OCI-LY3 (cell line): Measurements from ENCODE around the gene SPOP.
A peak's percentile ranks its signal among the peaks of the same experiment; 100 is the strongest.

Experiments used
- H2AFZ ChIP-seq: fragments of 200-600, 300-600 bp; shearing (Covaris generic); 2 replicates; pipeline ENCODE4 v1.6.0; 2014; ENCODE audit warnings: antibody characterized with exemption, low read depth, low read length
- H3K27ac ChIP-seq: fragments of 200-600, 300-600 bp; sonication (generic); 2 replicates; pipeline ENCODE4 v1.5.1; 2014; ENCODE audit warnings: mild to moderate bottlenecking, low read length, moderate library complexity, mixed read lengths
- H3K27me3 ChIP-seq: fragments of 200-600, 300-600 bp; sonication (generic); 2 replicates; pipeline ENCODE4 v1.6.1; 2014; ENCODE audit warnings: low read depth, low read length, mixed read lengths
- H3K36me3 ChIP-seq: fragments of 200-600, 300-600 bp; sonication (generic); replicated peaks from 2 replicates; pipeline ENCODE3; 2014; ENCODE audit warnings: low read depth, low read length, mixed read lengths
- H3K4me1 ChIP-seq: fragments of 300-600, 200-600 bp; sonication (generic); 2 replicates; pipeline ENCODE4 v1.6.1; 2014; ENCODE audit warnings: low read length, mixed read lengths
- H3K4me2 ChIP-seq: fragments of 200-600, 300-600 bp; sonication (generic); 2 replicates; pipeline ENCODE4 v1.6.1; 2014; ENCODE audit warnings: low read length, mixed read lengths
- H3K4me3 ChIP-seq: fragments of 300-600, 200-600 bp; sonication (generic); 2 replicates; pipeline ENCODE4 v1.5.1; 2014; ENCODE audit warnings: antibody characterized with exemption, mild to moderate bottlenecking, low read length, moderate library complexity
- H3K79me2 ChIP-seq: fragments of 300-600, 200-600 bp; shearing (Covaris generic); 2 replicates; pipeline ENCODE4 v1.6.1; 2014; ENCODE audit warnings: mild to moderate bottlenecking, low read length, mixed read lengths
- H3K9ac ChIP-seq: fragments of 300-600, 200-600 bp; shearing (Covaris generic); 2 replicates; pipeline ENCODE4 v1.6.0; 2014; ENCODE audit warnings: mild to moderate bottlenecking, low read length, moderate library complexity
- H3K9me3 ChIP-seq: fragments of 200-600, 300-600 bp; shearing (Covaris generic); 2 replicates; pipeline ENCODE4 v1.6.1; 2014; ENCODE audit warnings: low read length, mixed read lengths; ENCODE audit not compliant: insufficient read depth
- H4K20me1 ChIP-seq: fragments of 200-600, 300-600 bp; sonication (generic); 2 replicates; pipeline ENCODE4 v1.6.1; 2016; ENCODE audit warnings: low read length, mixed read lengths; ENCODE audit not compliant: insufficient read depth
- EZH2phosphoT487 ChIP-seq: fragments of 200-600 bp; shearing (Covaris generic); IDR thresholded peaks from 2 replicates; pipeline ENCODE4 v1.6.1; 2018; ENCODE audit warnings: antibody characterized with exemption, mixed run types, low read depth
- TF ChIP-seq, protein P1 (sequence below): fragments of 200-600, 300-600 bp; sonication (generic); IDR thresholded peaks from 2 replicates; pipeline ENCODE4 v1.5.1; 2014; ENCODE audit warnings: antibody characterized with exemption, low read length, low read depth

The SPOP gene

DNA sequence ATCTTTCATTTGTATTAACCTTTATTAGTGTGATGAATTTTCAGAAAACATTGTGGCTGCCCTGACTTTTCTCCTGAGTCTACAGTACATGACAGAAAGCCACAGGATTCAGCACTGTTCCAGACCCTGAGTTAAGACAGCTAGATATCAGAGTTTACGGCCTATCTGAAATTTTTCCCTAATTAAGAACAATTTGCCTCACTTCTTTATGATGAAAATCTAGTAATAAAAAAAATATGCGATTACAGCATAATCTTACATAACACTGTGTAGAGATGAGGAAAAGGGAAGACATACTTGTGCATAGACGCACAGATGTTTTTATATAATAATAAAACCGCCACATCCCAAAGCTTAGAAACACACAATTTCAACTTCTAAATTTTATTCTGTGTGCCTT, 7.3 kb downstream of the SPOP start:
- Histone ChIP-seq H3K4me3 (no peak overlapping the region), H3K4me1 (peaks cover 6% of the 10 kb centered on the region), H3K4me2 (no peak overlapping the region), H3K27me3 (no peaks in the 10 kb centered on the region), H3K36me3 (peaks cover 11% of the 10 kb centered on the region), H3K27ac (no peak overlapping the region), H3K9ac (no peak overlapping the region), H3K79me2 (peaks cover 75% of the 10 kb centered on the region), H2AFZ (no peak overlapping the region), H3K9me3 (no peaks in the 10 kb centered on the region), H4K20me1 (peaks cover 39% of the 10 kb centered on the region)
- no peak for TF ChIP-seq EZH2phosphoT487
- TF ChIP-seq, protein P1, sequence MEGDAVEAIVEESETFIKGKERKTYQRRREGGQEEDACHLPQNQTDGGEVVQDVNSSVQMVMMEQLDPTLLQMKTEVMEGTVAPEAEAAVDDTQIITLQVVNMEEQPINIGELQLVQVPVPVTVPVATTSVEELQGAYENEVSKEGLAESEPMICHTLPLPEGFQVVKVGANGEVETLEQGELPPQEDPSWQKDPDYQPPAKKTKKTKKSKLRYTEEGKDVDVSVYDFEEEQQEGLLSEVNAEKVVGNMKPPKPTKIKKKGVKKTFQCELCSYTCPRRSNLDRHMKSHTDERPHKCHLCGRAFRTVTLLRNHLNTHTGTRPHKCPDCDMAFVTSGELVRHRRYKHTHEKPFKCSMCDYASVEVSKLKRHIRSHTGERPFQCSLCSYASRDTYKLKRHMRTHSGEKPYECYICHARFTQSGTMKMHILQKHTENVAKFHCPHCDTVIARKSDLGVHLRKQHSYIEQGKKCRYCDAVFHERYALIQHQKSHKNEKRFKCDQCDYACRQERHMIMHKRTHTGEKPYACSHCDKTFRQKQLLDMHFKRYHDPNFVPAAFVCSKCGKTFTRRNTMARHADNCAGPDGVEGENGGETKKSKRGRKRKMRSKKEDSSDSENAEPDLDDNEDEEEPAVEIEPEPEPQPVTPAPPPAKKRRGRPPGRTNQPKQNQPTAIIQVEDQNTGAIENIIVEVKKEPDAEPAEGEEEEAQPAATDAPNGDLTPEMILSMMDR, result no peak

DNA sequence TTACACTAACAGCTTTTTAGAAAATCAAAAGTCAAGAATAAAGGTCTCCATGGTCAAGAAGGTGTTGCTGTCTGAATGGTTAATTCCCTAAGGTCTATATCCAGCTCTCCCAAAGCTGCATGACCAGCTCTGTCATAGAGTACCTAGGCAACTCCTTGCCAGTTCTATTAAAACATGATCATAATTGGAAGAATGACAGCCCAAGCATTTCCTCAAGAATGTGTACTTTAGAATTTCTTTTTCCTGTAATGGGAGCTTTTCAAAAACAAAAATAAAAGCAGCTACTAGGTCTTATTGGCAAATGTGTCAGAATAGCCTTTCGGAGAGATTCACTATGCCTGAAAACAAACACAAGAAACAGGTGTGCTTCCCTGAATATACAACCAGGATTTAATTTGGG, 7.9 kb downstream of the SPOP start:
- Histone ChIP-seq H3K27ac (no peak overlapping the region), H3K4me1 (peaks cover 2% of the 10 kb centered on the region), H3K4me2 (no peak overlapping the region), H2AFZ (no peak overlapping the region), H3K9me3 (no peaks in the 10 kb centered on the region), H3K4me3 (no peak overlapping the region), H4K20me1 (peaks cover 35% of the 10 kb centered on the region), H3K9ac (no peak overlapping the region), H3K36me3 (peaks cover 5% of the 10 kb centered on the region), H3K79me2 (peaks cover 68% of the 10 kb centered on the region), H3K27me3 (no peaks in the 10 kb centered on the region)
- TF ChIP-seq EZH2phosphoT487, result no peak
- TF ChIP-seq, protein P1, result no peak

DNA sequence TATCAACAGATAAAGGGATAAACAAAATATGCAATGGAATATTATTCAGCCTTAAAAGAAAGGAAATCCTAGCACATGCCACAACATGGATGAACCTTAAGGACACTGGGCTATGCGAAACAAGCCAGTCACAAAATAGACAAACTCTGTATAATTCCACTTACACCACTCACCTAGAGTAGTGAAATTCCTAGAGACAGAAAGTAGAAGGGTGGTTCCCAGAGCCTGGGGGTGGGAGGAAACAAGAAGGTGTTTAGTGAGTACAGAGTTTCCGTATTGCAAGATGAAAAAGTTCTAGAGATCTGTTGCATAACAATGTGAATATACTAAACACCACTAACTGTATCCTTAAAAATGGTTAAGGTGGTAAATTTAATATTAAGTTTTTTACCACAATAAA, 10.0 kb downstream of the SPOP start:
- no peaks in the 10 kb centered on the region for H3K27me3 ChIP-seq
- no peaks in the 10 kb centered on the region for H3K9me3 ChIP-seq
- H3K79me2 ChIP-seq, result peaks cover 68% of the 10 kb centered on the region
- no peak overlapping the region for H3K4me2 ChIP-seq
- no peak overlapping the region for H3K4me3 ChIP-seq
- H4K20me1 ChIP-seq, result peaks cover 44% of the 10 kb centered on the region
- no peak overlapping the region for H3K27ac ChIP-seq
- H2AFZ ChIP-seq, result no peak overlapping the region
- no peak for TF ChIP-seq EZH2phosphoT487
- TF ChIP-seq, protein P1, result no peak
- H3K9ac ChIP-seq, result no peak overlapping the region
- H3K36me3 ChIP-seq, result peaks cover 2% of the 10 kb centered on the region
- H3K4me1 ChIP-seq, result peaks cover 8% of the 10 kb centered on the region

DNA sequence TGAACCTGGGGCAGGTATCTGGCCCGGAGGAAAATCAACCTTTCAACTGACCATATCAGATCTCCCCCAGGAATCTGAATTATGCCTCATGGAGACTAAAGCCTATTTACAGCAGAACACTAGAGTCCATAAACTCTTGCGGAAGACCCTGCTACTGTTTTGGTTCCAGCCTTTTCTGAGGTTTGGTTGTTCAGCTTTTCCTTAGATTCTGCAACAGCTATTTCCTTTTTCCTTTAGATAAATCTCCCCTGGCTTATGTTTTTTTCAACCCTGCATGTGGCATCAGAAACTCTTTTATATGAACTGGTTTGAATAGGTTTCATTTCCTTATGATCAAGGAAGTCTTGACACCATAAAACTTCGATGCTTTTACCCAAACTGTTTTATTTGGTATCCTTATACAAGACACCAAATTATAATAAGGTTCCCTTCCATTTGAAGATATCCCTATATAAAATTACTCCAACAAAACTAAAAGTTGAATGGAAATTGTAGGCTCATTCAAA, 13.1 kb downstream of the SPOP start:
- no peak overlapping the region for H3K4me3 ChIP-seq
- peaks cover 30% of the 10 kb centered on the region for H4K20me1 ChIP-seq
- no peak overlapping the region for H3K27ac ChIP-seq
- H3K9me3 ChIP-seq, result no peaks in the 10 kb centered on the region
- H3K9ac ChIP-seq, result no peak overlapping the region
- peaks cover 8% of the 10 kb centered on the region for H3K4me1 ChIP-seq
- TF ChIP-seq, protein P1, result no peak
- no peak for TF ChIP-seq EZH2phosphoT487
- peaks cover 2% of the 10 kb centered on the region for H3K36me3 ChIP-seq
- H3K79me2 ChIP-seq, result peaks cover 54% of the 10 kb centered on the region
- no peaks in the 10 kb centered on the region for H3K27me3 ChIP-seq
- H2AFZ ChIP-seq, result no peak overlapping the region
- H3K4me2 ChIP-seq, result 0 out of 2 replicates have a peak overlapping the region, but pooled peaks have one; percentile 25
